Vagina (tissue), 2 donors: Measurements from ENCODE around the gene TMEM259.

Source experiments
- POLR2A ChIP-seq, 2 donors: fragments of 450-650 bp; IDR thresholded peaks; one replicate each; pipeline ENCODE4 v1.6.1; 2017; ENCODE audit warnings: antibody characterized with exemption in 2 of 2, mild to moderate bottlenecking in 2 of 2, moderate library complexity in 2 of 2
- POLR2AphosphoS5 ChIP-seq, 2 donors: sonication (generic); formaldehyde crosslinking; IDR thresholded peaks; one replicate each; pipeline ENCODE4 v1.9.0; 2017; ENCODE audit warnings: antibody characterized with exemption in 2 of 2, mild to moderate bottlenecking in 2 of 2, low read depth in 1 of 2; ENCODE audit not compliant: insufficient read depth in 1 of 2
- TF ChIP-seq, protein P1 (sequence below), 3 experiments: fragments of 450-650 bp in 2 of 3; fragments of 200-600 bp in 1 of 3; sonication (generic) in 1 of 3; IDR thresholded peaks; one replicate each; pipeline ENCODE4 v1.5.1; 2017 to 2019; ENCODE audit warnings: antibody characterized with exemption in 3 of 3, mild to moderate bottlenecking in 2 of 3, moderate library complexity in 2 of 3

DNA sequence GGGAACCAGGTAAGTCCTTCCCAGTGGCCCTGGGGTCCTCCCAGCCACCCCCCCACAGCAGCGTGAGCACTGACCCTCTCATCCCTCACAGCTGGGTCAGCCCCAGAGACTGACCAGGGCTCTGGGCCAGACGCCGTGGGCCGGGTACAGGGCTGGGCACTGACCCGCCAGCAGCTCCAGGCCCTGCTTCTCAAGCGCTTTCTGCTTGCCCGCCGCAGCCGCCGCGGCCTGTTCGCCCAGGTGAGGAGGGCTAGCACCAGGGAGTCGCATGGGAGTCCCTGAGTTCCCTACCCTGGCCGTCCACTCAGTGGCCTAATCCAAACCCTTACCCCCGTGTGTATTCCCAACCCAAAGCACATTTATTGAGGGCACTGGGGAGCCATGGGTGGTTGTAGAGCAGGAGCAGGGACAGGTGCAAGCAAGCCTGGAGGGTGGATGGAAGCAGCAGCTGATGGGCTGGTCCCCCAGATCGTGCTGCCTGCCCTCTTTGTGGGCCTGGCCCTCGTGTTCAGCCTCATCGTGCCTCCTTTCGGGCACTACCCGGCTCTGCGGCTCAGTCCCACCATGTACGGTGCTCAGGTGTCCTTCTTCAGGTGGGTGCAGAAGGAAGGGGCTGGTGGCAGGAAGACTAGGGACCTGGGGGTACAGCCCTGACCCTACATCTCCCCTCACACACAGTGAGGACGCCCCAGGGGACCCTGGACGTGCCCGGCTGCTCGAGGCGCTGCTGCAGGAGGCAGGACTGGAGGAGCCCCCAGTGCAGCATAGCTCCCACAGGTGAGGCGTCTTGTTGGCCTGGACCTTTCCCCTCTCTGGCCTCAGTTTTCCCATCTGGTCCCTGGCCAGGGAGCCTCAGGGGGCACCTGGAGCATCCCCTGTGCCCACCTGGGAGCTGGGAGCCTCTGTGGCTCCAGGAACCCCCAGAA is 33.4 kb upstream of the TMEM259 start:
- TF ChIP-seq, protein P1, sequence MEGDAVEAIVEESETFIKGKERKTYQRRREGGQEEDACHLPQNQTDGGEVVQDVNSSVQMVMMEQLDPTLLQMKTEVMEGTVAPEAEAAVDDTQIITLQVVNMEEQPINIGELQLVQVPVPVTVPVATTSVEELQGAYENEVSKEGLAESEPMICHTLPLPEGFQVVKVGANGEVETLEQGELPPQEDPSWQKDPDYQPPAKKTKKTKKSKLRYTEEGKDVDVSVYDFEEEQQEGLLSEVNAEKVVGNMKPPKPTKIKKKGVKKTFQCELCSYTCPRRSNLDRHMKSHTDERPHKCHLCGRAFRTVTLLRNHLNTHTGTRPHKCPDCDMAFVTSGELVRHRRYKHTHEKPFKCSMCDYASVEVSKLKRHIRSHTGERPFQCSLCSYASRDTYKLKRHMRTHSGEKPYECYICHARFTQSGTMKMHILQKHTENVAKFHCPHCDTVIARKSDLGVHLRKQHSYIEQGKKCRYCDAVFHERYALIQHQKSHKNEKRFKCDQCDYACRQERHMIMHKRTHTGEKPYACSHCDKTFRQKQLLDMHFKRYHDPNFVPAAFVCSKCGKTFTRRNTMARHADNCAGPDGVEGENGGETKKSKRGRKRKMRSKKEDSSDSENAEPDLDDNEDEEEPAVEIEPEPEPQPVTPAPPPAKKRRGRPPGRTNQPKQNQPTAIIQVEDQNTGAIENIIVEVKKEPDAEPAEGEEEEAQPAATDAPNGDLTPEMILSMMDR (IDR thresholded peaks at IDR 0.05) = no peak
- no peak for TF ChIP-seq POLR2A (IDR thresholded peaks at IDR 0.05)
- no peak for TF ChIP-seq POLR2AphosphoS5 (IDR thresholded peaks at IDR 0.05; ENCODE audit: insufficient read depth in 1 of 2, low read depth in 1 of 2)
